NCI-H2029 treated with DMSO at 0.1 percent for 48 hours (cell line): ENCODE measurements around the gene RFX2.
"Not testable (repeated sequence)": the region's sequence is repeated elsewhere in the genome, so short reads cannot be mapped to it uniquely, and the experiment has no call there.

Experiments used
- DNase-seq: peaks from one replicate; lab custom pipeline; 2025; lab: John Stamatoyannopoulos, UW

Gene RFX2

GRCh38 chr19:6074709-6075403 is 35.4 kb downstream of the RFX2 start:
- no peak for DNase-seq

- DNase-seq, result peak; percentile 56
Observed at GRCh38 chr19:6073858-6074708, 36.2 kb downstream of the RFX2 start.

- not testable (repeated sequence) for DNase-seq
Observed at GRCh38 chr19:6073233-6073632, 37.1 kb downstream of the RFX2 start.

GRCh38 chr19:6071875-6072274 is 38.4 kb downstream of the RFX2 start:
- no peak for DNase-seq

GRCh38 chr19:6070720-6071485 is 39.4 kb downstream of the RFX2 start:
- no peak for DNase-seq

GRCh38 chr19:6070207-6070681 is 40.1 kb downstream of the RFX2 start:
- DNase-seq, result no peak

- DNase-seq, result no peak
Observed at GRCh38 chr19:6069268-6069791, 41.0 kb downstream of the RFX2 start.

GRCh38 chr19:6068711-6069110 is 41.6 kb downstream of the RFX2 start:
- no peak for DNase-seq

GRCh38 chr19:6067975-6068374 is 42.3 kb downstream of the RFX2 start:
- DNase-seq, result no peak

GRCh38 chr19:6066661-6067646 is 43.3 kb downstream of the RFX2 start:
- DNase-seq, result peak; percentile 98

- DNase-seq, result peak; percentile 80
Observed at GRCh38 chr19:6065685-6066374, 44.5 kb downstream of the RFX2 start.

- no peak for DNase-seq
Observed at GRCh38 chr19:6064336-6065073, 45.8 kb downstream of the RFX2 start.

GRCh38 chr19:6063576-6064335 is 46.5 kb downstream of the RFX2 start:
- no peak for DNase-seq

- no peak for DNase-seq
Observed at GRCh38 chr19:6062961-6063575, 47.2 kb downstream of the RFX2 start.

GRCh38 chr19:6062274-6062673 is 48.0 kb downstream of the RFX2 start:
- DNase-seq, result no peak

GRCh38 chr19:6061376-6062130 is 48.7 kb downstream of the RFX2 start:
- DNase-seq, result no peak

GRCh38 chr19:6060600-6061375 is 49.5 kb downstream of the RFX2 start:
- no peak for DNase-seq
